CD4-positive, alpha-beta T cell treated with Interleukin-6 for 4 hours (primary cell): ENCODE results near the gene WDR75.

ENCODE experiments used
- DNase-seq: peaks from one replicate; pipeline ENCODE4 v3.0.0-alpha.2; 2020; ENCODE audit warnings: mixed read lengths

Gene WDR75

GRCh38 chr2:189501487-189501886 is 60.2 kb downstream of the WDR75 start:
- DNase-seq: no peak

- DNase-seq: no peak
Measured at GRCh38 chr2:189502714-189503113, 61.4 kb downstream of the WDR75 start.

- no peak for DNase-seq
Measured at GRCh38 chr2:189504238-189504637, 63.0 kb downstream of the WDR75 start.

- DNase-seq: no peak
Measured at GRCh38 chr2:189505492-189505891, 64.2 kb downstream of the WDR75 start.

GRCh38 chr2:189506514-189506976 is 65.3 kb downstream of the WDR75 start:
- no peak for DNase-seq

GRCh38 chr2:189511210-189511959 is 70.1 kb downstream of the WDR75 start:
- no peak for DNase-seq

- DNase-seq: no peak
Measured at GRCh38 chr2:189511960-189512319, 70.7 kb downstream of the WDR75 start.

GRCh38 chr2:189512879-189513278 is 71.6 kb downstream of the WDR75 start:
- DNase-seq: no peak

GRCh38 chr2:189514104-189514503 is 72.8 kb downstream of the WDR75 start:
- no peak for DNase-seq

GRCh38 chr2:189515264-189515663 is 74.0 kb downstream of the WDR75 start:
- no peak for DNase-seq

GRCh38 chr2:189516546-189516945 is 75.3 kb downstream of the WDR75 start:
- no peak for DNase-seq

GRCh38 chr2:189517847-189518535 is 76.7 kb downstream of the WDR75 start:
- no peak for DNase-seq

GRCh38 chr2:189519631-189520387 is 78.5 kb downstream of the WDR75 start:
- no peak for DNase-seq

GRCh38 chr2:189521699-189522434 is 80.6 kb downstream of the WDR75 start:
- DNase-seq: no peak

- DNase-seq: no peak
Measured at GRCh38 chr2:189522435-189523151, 81.3 kb downstream of the WDR75 start.

GRCh38 chr2:189524746-189525145 is 83.5 kb downstream of the WDR75 start:
- DNase-seq: no peak
